Measurements from ENCODE around the gene SLC22A15.
"Not testable (repeated sequence)": the region's sequence is repeated elsewhere in the genome, so short reads cannot be mapped to it uniquely, and the experiment has no call there.

SLC22A15 gene

DNA sequence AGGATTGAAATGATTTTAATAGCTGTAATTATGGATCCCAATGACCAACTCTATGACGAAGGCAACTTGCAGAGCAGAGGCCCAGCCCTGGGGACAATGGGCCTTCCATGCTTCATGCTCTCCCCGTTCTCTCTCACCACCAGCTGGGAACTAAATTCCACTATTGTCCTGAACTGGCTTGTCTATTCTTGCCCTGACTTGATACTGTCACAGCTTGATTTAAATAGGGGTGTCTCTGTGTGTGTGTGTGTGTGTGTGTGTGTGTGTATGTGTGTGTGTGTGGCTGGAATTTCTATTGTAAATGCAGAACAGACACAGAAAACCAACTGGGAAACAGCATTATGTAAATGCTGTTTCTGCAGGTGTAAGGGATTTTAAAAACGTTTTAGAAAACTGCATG, 57.0 kb downstream of the SLC22A15 start:
- DNase-seq (ENCODE audit: low read depth), result no peak

- DNase-seq (ENCODE audit: low read depth), result no peak
Observed at GRCh38 chr1:116036255-116036654, 59.9 kb downstream of the SLC22A15 start.

DNA sequence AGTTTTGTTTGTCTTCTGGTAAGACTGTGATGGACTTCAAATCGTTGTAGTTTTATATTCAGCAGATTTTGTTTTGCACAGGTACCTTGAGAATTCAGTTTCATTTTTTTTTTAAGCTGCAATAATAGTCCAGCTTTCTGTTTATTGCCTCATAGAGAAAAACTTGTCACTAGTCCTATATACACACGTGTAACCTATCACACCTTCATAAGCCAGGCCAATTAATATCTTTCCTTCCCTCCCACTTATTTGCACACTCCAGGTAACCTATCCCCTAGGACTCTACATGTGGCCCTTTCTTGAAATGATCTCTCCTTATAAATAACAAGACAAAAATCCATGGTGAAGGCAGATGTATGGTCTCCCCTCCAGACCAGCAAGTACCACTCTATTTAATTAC, 62.4 kb downstream of the SLC22A15 start:
- no peak for DNase-seq (ENCODE audit: low read depth)

DNA sequence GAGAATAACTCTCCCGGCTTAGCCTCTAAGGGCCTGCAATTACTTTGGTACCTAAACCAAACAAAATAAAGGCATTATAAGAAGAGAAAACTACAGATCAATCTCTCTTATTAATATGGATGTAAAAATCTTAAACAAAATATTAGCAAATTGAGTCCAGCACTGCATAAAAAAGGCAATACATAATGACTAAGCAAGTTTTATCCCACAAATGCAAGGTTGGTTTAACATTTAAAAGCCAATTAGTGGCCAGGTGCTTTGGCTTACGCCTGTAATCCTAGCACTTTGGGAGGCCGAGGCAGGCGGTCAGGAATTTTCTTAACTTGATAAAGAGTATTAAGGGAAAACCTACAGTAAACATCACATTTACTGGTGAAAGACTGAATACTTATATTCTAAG, 67.8 kb downstream of the SLC22A15 start:
- no peak for DNase-seq (ENCODE audit: low read depth)

- not testable (repeated sequence) for DNase-seq (ENCODE audit: low read depth)
Observed at GRCh38 chr1:116046933-116047332, 70.6 kb downstream of the SLC22A15 start.

- not testable (repeated sequence) for DNase-seq (ENCODE audit: low read depth)
Observed at GRCh38 chr1:116051896-116052295, 75.6 kb downstream of the SLC22A15 start.

GRCh38 chr1:116062201-116062600, 85.9 kb downstream of the SLC22A15 start:
- no peak for DNase-seq (ENCODE audit: low read depth)

GRCh38 chr1:116064616-116065015, 88.3 kb downstream of the SLC22A15 start:
- peak; percentile 23 for DNase-seq (ENCODE audit: low read depth)

DNA sequence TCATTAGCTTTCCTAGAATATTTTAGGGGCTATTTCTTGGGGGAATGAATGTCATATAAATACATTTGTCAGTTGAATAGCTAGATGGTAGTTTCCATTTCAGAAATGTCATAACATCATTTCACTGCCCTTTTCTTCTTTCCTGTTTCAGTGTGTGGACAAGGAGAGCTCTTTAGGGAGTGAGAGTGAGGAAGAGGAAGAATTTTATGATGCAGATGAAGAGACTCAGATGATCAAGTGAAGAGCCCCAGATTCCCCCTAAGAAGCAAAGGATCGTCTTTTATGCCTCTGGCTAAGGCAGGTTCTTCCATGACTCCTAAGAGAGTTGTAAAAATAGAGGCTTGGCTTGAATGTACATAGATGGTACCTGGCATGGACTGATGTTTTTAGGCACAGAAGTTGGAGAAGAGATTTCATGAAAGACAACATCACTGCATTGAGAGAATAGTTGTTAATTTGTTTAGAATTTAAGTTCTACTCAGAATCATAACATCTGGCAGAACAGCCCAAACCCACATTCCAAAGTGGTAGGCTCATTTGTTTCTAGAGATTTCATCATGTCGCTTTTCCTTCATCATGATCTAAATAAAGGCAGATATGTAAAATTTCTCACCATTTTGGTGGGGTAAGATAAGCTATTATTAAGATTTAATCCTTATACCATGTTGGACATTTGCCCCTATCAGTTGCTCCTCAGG, 90.7 kb downstream of the SLC22A15 start:
- peak; percentile 56 for DNase-seq (ENCODE audit: low read depth)

GRCh38 chr1:116067566-116067890, 91.2 kb downstream of the SLC22A15 start:
- peak; percentile 74 for DNase-seq (ENCODE audit: low read depth)

- no peak for DNase-seq (ENCODE audit: low read depth)
Observed at GRCh38 chr1:116075575-116075974, 99.3 kb downstream of the SLC22A15 start.

DNA sequence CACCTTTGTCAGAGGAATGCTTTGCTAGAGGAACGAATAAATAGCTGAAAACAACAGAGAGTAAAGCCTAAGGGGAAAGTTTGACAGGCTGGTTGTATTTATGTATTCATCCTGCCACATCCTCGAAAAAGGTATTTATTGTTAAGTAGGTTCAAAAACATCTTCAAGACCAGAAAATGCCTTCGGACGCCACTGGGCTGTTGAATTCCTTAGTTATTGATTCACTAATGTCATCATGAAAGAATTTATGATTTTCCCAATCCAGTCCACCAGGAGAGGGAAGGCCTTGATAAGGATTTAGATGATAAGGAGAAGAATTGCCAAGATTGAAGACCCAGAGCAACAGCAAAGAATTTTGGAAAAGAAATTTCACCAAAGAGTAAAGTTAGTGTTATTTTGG, 99.7 kb downstream of the SLC22A15 start:
- peak; percentile 11 for DNase-seq (ENCODE audit: low read depth)

DNA sequence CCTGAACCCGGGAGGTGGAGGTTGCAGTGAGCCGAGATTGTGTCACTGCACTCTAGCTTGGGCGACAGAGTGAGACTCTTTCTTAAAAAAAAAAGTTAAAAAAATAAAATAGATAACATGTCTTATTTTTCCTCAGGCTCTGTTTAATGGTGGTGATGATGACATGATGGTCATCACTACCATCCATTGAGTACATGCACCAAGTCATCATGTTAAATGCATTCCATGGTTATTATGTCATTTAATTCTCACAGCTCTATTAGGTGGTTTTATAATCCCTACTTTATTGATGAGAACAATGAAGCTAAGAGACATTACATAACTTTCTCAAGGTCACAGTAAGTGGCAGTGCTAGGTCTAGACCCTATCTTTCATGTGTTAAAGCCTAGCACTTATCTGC, 100.5 kb downstream of the SLC22A15 start:
- no peak for DNase-seq (ENCODE audit: low read depth)

- no peak for DNase-seq (ENCODE audit: low read depth)
Observed at GRCh38 chr1:116078699-116079223, 102.4 kb downstream of the SLC22A15 start.

GRCh38 chr1:116087628-116088027, 111.3 kb downstream of the SLC22A15 start:
- no peak for DNase-seq (ENCODE audit: low read depth)

DNA sequence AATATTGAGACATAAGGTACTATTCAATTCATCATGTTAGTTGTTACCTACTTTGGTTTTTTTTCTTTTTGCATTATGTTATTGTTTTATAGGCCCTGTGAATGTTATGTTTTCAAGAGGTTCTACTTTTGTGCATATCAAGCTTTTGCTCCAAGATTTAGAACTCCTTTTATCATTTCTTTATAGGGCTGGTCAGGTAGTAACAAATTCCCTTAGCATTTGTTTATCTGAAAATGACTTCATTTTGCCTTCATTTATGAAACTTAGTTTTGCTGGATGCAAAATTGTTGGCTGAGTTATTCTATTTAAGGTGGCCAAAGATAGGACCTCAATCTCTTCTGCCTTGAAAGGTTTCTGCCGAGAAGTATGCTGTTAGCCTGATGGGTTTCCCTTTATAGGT, 113.6 kb downstream of the SLC22A15 start:
- no peak for DNase-seq (ENCODE audit: low read depth)

GRCh38 chr1:116091083-116091482, 114.8 kb downstream of the SLC22A15 start:
- no peak for DNase-seq (ENCODE audit: low read depth)

DNA sequence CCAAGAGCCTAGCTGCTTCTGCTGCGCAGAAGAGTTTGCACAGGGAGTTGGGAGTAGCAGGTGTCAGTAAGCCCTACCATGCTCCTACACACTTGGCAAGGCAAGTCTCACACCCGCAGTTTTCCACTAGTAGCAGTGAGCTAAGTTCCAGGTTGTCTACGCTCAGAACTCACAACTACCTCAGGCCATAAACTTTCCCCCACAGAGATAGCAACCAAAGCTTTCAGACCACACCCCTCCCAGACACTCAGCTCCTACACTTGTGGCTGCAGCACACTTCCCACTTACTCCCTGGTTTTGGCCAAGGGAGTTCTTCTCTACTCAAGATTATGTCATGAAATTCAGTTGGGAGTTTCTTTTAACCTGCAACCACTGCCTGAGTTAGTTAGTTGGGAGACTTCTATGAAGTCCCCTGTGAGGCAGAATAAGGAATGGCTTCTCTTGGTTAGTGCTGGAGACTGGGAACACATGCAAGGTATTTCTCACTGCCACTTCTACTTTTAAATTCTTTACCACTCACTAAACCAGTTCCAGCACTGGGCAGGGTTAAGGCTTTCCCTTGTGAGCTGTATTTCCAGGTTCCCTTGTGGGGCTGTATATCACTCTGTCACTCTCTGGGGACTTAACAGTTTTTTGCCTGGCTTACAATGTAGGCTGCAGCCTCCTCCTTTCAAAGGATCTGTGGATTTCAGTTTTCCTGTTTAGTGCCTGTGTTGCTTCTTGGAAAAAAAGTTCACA, 116.6 kb downstream of the SLC22A15 start:
- no peak for DNase-seq (ENCODE audit: low read depth)

DNA sequence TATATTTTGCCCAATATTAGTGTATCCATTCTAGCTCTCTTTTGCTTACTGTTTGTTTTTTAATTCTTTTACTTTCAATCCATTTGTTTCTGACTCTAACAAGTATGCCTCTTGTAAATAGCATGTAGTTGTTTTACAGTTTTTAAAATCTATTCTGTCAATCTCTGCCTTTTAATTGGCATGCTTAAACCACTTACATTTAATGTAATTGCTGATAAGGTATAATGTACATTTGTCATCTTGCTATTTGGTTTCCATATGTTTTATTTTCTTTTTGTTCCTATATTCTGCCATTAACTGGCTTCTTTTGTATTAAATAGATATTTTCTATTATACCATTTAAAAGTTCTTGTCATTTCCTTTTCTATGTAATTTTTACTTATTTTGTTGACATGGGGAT, 118.7 kb downstream of the SLC22A15 start:
- no peak for DNase-seq (ENCODE audit: low read depth)

DNA sequence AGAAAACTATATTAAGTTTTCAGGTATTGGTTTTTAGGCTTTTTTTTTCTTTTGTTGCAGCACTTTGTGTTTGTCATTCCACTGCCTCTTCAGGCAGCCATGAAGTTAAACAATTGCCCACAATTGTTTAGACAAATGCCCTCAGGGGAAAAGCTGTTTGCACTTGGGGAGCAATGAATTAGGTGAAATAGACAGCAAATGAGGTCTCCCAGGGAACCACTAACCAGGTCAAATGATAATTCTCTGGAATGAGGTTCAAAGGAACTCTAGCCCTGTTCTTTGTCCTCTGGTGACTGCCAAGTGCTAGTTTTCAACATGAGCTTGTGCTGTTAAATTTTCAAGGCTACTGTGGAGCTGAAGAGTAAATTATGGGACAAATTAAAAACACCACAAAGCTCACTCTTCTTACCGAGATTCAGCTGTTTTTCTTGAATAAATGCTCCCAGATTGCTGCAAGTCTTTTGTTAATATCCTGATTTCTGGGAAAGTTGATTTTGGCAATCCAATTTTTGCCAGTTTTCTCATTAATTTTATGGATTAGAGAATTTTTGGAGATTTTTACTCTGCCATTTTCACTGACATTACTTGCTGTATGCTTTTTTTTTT, 119.8 kb downstream of the SLC22A15 start:
- no peak for DNase-seq (ENCODE audit: low read depth)

- no peak for DNase-seq (ENCODE audit: low read depth)
Observed at GRCh38 chr1:116097626-116098025, 121.3 kb downstream of the SLC22A15 start.

DNA sequence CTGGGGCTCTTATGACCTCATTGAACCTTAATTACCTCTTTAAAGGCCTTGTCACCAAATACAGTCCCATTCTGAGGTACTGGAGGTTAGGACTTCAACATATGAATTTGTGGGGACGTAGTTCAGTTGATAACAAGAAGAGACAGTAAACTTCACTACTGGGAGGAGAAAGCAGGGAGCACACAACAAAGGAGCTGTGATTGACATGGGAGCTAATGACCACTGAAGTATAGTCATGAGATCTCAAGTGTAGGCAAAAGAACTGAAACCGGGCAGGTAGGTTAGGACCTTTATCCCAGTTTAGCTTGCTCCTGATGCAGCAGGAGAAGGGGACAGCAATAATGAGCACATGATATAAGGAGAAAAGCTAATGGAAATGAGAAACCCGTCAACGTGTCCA, 123.1 kb downstream of the SLC22A15 start:
- no peak for DNase-seq (ENCODE audit: low read depth)

DNA sequence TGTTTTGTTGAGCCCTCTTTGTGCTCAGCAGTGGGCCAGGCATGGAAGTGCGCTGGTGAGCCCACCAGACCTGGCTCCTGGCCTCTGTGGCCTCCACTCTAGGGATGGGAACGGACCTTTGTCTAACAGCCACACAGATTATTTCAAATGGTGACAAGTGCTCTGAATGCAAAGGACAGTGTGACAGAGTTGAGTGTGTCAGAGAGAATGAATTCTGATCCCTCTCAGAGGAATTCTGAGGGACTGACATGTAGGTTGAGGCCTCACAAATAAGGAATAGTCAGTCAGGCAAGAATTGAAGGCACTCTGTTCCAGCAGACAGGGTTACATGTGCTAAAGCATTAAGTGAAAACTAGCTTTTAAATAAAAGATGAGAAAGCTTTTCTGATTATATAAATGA, 123.6 kb downstream of the SLC22A15 start:
- DNase-seq (ENCODE audit: low read depth), result no peak

Data from non-pigmented ciliary epithelial cell (primary cell).